ENCODE results near the gene MRC1. TPM values are rescaled to one million over a fixed set of nuclear protein-coding genes. Genes with fewer than 3 reads are reported as not detected.

Gene MRC1
- total RNA-seq, 2 experiments from 2014 or later: not detected

GRCh38 chr10:17787087-17787961 is 21.8 kb upstream of the MRC1 start:
- TF ChIP-seq CTCF (IDR thresholded peaks at IDR 0.05): no peak
- DNase-seq: no peak
- CTCF ChIA-PET: interaction anchor here (1.4 kb wide), 1 partner anchor 45 kb away, joined by 3 read pairs; no protein-coding TSS in a partner anchor
- intact Hi-C loops (cut with micrococcal nuclease): no loop called here
- Mint-ChIP-seq H3K9me3 (no peaks in the 10 kb centered on the region), H3K27ac (no peak overlapping the region), H3K4me3 (no peak overlapping the region), H3K36me3 (ENCODE audit: low read depth) (no peaks in the 10 kb centered on the region), H3K27me3 (no peaks in the 10 kb centered on the region), H3K4me1 (ENCODE audit: low read depth) (no peaks in the 10 kb centered on the region)
- POLR2A ChIA-PET: no interaction called here
- no peak for ATAC-seq

- CTCF ChIA-PET: interaction anchor here (1.4 kb wide), 1 partner anchor 46 kb away, joined by 3 read pairs; no protein-coding TSS in a partner anchor
- no peak for ATAC-seq
- no peak overlapping the region for H3K27ac Mint-ChIP-seq
- peaks cover 5% of the 10 kb centered on the region for H3K4me1 Mint-ChIP-seq (ENCODE audit: low read depth)
- no peak for TF ChIP-seq CTCF (IDR thresholded peaks at IDR 0.05)
- no peak overlapping the region for H3K4me3 Mint-ChIP-seq
- no peaks in the 10 kb centered on the region for H3K9me3 Mint-ChIP-seq
- no peak for DNase-seq
- POLR2A ChIA-PET: no interaction called here
- H3K36me3 Mint-ChIP-seq (ENCODE audit: low read depth): no peaks in the 10 kb centered on the region
- no peaks in the 10 kb centered on the region for H3K27me3 Mint-ChIP-seq
- intact Hi-C loops (cut with micrococcal nuclease): no loop called here
Measured at GRCh38 chr10:17788646-17789045, 20.5 kb upstream of the MRC1 start.

- Mint-ChIP-seq H3K9me3 (no peaks in the 10 kb centered on the region), H3K4me1 (ENCODE audit: low read depth) (peaks cover 5% of the 10 kb centered on the region), H3K27ac (no peak overlapping the region), H3K36me3 (ENCODE audit: low read depth) (no peaks in the 10 kb centered on the region), H3K4me3 (no peak overlapping the region), H3K27me3 (no peaks in the 10 kb centered on the region)
- ChIA-PET POLR2A (interaction anchor here (1.2 kb wide), 1 partner anchor 146 kb away, joined by 3 read pairs; no protein-coding TSS in a partner anchor), CTCF (interaction anchor here (0.7 kb wide), 1 partner anchor 10 kb away, joined by 3 read pairs; no protein-coding TSS in a partner anchor)
- ATAC-seq (no peak), DNase-seq (no peak)
- TF ChIP-seq CTCF (IDR thresholded peaks at IDR 0.05): no peak
- intact Hi-C loops (cut with micrococcal nuclease): no loop called here
Measured at GRCh38 chr10:17789396-17789795, 19.8 kb upstream of the MRC1 start.

- TF ChIP-seq CTCF (IDR thresholded peaks at IDR 0.05): no peak
- intact Hi-C loops (cut with micrococcal nuclease): no loop called here
- no peak overlapping the region for H3K4me3 Mint-ChIP-seq
Measured at GRCh38 chr10:17790651-17791050, 18.5 kb upstream of the MRC1 start.

GRCh38 chr10:17792991-17793390 is 16.2 kb upstream of the MRC1 start:
- CTCF ChIA-PET: no interaction called here
- no peak for ATAC-seq
- no peak for TF ChIP-seq CTCF (IDR thresholded peaks at IDR 0.05)
- Mint-ChIP-seq H3K36me3 (ENCODE audit: low read depth) (no peaks in the 10 kb centered on the region), H3K4me3 (no peak overlapping the region), H3K27ac (no peak overlapping the region), H3K9me3 (no peaks in the 10 kb centered on the region), H3K27me3 (no peaks in the 10 kb centered on the region), H3K4me1 (ENCODE audit: low read depth) (peaks cover 5% of the 10 kb centered on the region)
- POLR2A ChIA-PET: interaction anchor here (0.6 to 1.0 kb wide), 2 partner anchors 42 to 96 kb away, joined by 3 read pairs; no protein-coding TSS in a partner anchor
- DNase-seq: no peak
- intact Hi-C loops (cut with micrococcal nuclease): no loop called here

More at GRCh38 chr10:17790651-17791050, 18.5 kb upstream of the MRC1 start:
- H3K27ac Mint-ChIP-seq: no peak overlapping the region
- DNase-seq: no peak
- ChIA-PET POLR2A (interaction anchor here (1.2 kb wide), 1 partner anchor 147 kb away, joined by 3 read pairs; no protein-coding TSS in a partner anchor), CTCF (no interaction called here)
- no peaks in the 10 kb centered on the region for H3K9me3 Mint-ChIP-seq
- no peaks in the 10 kb centered on the region for H3K36me3 Mint-ChIP-seq (ENCODE audit: low read depth)
- H3K4me1 Mint-ChIP-seq (ENCODE audit: low read depth): peaks cover 5% of the 10 kb centered on the region
- H3K27me3 Mint-ChIP-seq: no peaks in the 10 kb centered on the region
- no peak for ATAC-seq

Data from activated CD8-positive, alpha-beta T cell treated with anti-CD3 and anti-CD28 coated beads for 36 hours (primary cell).